ENCODE results near the gene GYG1. TPM values are rescaled to one million over a fixed set of nuclear protein-coding genes. Genes with fewer than 3 reads are reported as not detected.

Gene GYG1
- total and polyA plus RNA-seq, 2 donors from 2014 or later: 31.3 to 37.9 TPM

DNA sequence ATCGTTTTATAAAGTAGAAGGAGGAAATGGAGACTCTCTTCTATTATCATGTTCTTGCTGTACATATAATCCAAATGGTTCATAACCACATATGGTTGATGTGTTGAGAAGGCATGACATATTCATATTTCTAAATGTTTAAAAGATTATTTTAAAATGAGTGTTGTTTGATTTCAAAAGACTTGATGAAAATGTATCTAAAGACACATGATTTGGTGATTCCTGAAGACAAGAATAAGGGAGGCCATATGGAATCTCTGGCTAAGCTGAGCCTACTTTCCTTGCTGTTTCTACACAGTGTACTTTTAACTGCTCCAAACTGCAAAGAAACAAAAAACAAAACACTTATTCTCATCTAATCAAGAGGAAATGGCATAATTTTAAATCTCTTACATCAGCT is 23.0 kb upstream of the GYG1 start:
- H3K4me1 ChIP-seq (ENCODE audit: control insufficient read depth in 2 of 3, insufficient read depth in 2 of 3, low read depth in 1 of 3, low read length in 3 of 3): no peaks in the 10 kb centered on the region
- no peak for FAIRE-seq

DNA sequence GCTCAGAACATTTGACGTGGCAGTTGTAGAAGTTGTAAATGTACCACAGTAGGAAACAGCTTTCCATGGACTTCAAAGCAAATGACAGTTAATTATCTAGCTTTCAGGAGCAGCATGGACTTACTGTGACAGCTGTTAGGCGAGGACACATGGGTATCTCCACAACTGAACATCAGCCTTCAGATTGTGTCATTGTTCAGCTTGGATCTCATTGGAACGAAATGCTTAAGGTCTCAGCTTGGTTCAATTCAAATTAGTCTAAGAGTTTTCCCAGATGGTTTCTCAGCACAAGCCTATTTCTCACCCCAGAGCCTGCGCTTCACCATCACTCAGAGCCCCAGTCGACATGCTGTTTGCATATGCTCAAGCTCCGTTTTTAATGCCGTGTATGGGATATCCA is 21.1 kb upstream of the GYG1 start:
- intact Hi-C loops (cut with DNase I): no loop called here
- DNase-seq (no peak), FAIRE-seq (no peak)
- Histone ChIP-seq H3K9ac (ENCODE audit: low read length in 3 of 3) (no peak overlapping the region), H3K27me3 (ENCODE audit: control insufficient read depth, insufficient read depth, low read length) (no peaks in the 10 kb centered on the region), H3K27ac (ENCODE audit: low read depth in 2 of 2, low read length in 2 of 2) (no peak overlapping the region), H3K36me3 (ENCODE audit: control insufficient read depth in 2 of 3, insufficient read depth in 3 of 3, low read length in 3 of 3) (no peaks in the 10 kb centered on the region), H3K4me3 (ENCODE audit: low read length in 3 of 3) (no peak overlapping the region), H3K9me3 (ENCODE audit: control insufficient read depth in 2 of 3, insufficient read depth in 1 of 3, low read length in 3 of 3) (no peaks in the 10 kb centered on the region), H3K4me1 (ENCODE audit: control insufficient read depth in 2 of 3, insufficient read depth in 2 of 3, low read depth in 1 of 3, low read length in 3 of 3) (no peaks in the 10 kb centered on the region)
- TF ChIP-seq, protein P1, sequence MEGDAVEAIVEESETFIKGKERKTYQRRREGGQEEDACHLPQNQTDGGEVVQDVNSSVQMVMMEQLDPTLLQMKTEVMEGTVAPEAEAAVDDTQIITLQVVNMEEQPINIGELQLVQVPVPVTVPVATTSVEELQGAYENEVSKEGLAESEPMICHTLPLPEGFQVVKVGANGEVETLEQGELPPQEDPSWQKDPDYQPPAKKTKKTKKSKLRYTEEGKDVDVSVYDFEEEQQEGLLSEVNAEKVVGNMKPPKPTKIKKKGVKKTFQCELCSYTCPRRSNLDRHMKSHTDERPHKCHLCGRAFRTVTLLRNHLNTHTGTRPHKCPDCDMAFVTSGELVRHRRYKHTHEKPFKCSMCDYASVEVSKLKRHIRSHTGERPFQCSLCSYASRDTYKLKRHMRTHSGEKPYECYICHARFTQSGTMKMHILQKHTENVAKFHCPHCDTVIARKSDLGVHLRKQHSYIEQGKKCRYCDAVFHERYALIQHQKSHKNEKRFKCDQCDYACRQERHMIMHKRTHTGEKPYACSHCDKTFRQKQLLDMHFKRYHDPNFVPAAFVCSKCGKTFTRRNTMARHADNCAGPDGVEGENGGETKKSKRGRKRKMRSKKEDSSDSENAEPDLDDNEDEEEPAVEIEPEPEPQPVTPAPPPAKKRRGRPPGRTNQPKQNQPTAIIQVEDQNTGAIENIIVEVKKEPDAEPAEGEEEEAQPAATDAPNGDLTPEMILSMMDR (IDR thresholded peaks at IDR 0.05; ENCODE audit: borderline replicate concordance, extremely low read depth, insufficient read depth): no peak

More for the DNA sequence above, 23.0 kb upstream of the GYG1 start:
- TF ChIP-seq, protein P1 (IDR thresholded peaks at IDR 0.05; ENCODE audit: borderline replicate concordance, extremely low read depth, insufficient read depth): no peak
- H3K9me3 ChIP-seq (ENCODE audit: control insufficient read depth in 2 of 3, insufficient read depth in 1 of 3, low read length in 3 of 3): no peaks in the 10 kb centered on the region
- H3K27ac ChIP-seq (ENCODE audit: low read depth in 2 of 2, low read length in 2 of 2): no peak overlapping the region
- no peak overlapping the region for H3K9ac ChIP-seq (ENCODE audit: low read length in 3 of 3)
- no peaks in the 10 kb centered on the region for H3K36me3 ChIP-seq (ENCODE audit: control insufficient read depth in 2 of 3, insufficient read depth in 3 of 3, low read length in 3 of 3)
- H3K4me3 ChIP-seq (ENCODE audit: low read length in 3 of 3): no peak overlapping the region
- H3K27me3 ChIP-seq (ENCODE audit: control insufficient read depth, insufficient read depth, low read length): no peaks in the 10 kb centered on the region
- no peak for DNase-seq
- intact Hi-C loops (cut with DNase I): no loop called here

DNA sequence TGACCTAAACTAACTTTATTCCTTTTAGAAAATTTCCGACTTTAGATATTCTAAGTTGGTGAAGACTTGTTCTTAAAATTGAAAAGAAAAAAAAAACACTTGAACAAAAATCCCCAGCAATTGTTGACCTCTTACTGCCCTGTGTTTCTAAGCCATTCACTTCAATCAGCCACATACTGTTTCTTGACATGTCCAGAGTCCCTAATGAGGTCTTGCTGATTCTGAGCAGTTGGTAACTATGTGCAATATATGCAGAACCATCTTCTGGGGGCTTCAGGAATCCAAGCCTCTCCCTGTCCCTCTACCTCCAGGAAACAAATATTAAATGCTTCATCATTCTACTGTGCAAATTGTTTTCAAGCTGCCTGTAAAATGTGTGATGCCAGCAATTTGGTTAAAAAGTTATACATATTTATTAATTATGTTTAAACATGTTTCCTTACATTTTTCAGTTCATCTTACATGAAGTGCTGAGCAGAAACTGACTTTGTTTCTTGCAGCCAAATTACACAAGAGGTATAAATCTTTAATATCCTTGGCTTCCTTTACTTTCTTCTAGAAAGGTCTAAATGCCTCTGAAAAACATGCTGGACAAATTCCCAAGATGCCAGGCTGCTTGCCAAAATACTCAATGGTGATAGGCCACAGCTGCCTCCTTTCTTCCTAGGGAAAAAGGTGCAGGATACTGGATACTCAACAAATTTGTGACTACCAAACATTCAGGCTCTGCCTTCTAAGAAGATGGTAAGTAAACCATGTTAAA is 19.8 kb upstream of the GYG1 start:
- no peak overlapping the region for H3K4me3 ChIP-seq (ENCODE audit: low read length in 3 of 3)
- DNase-seq (peak in 4 of 5 donors; percentile 22 to 76 (median 58)), FAIRE-seq (no peak)
- H3K27ac ChIP-seq (ENCODE audit: low read depth in 2 of 2, low read length in 2 of 2): no peak overlapping the region
- intact Hi-C loops (cut with DNase I): no loop called here
- H3K4me1 ChIP-seq (ENCODE audit: control insufficient read depth in 2 of 3, insufficient read depth in 2 of 3, low read depth in 1 of 3, low read length in 3 of 3): no peaks in the 10 kb centered on the region
- TF ChIP-seq, protein P1 (IDR thresholded peaks at IDR 0.05; ENCODE audit: borderline replicate concordance, extremely low read depth, insufficient read depth): no peak
- H3K9ac ChIP-seq (ENCODE audit: low read length in 3 of 3): no peak overlapping the region
- H3K9me3 ChIP-seq (ENCODE audit: control insufficient read depth in 2 of 3, insufficient read depth in 1 of 3, low read length in 3 of 3): no peaks in the 10 kb centered on the region
- no peaks in the 10 kb centered on the region for H3K27me3 ChIP-seq (ENCODE audit: control insufficient read depth, insufficient read depth, low read length)
- H3K36me3 ChIP-seq (ENCODE audit: control insufficient read depth in 2 of 3, insufficient read depth in 3 of 3, low read length in 3 of 3): no peaks in the 10 kb centered on the region
